GM12878 (cell line): Measurements from ENCODE around the gene MYO1H. TPM values are rescaled to one million over a fixed set of nuclear protein-coding genes. Genes with fewer than 3 reads are reported as not detected.

Source experiments
- ATAC-seq: fragments of 200-7000 bp; cut with Tn5 transposase; 3 replicates; pipeline ENCODE4 v1.9.1; 2020; ENCODE audit warnings: mild to moderate bottlenecking, moderate library complexity
- BruUV-seq: library from RNA; stranded (reverse); fragments of 400-500 nt; replicated peaks from 2 replicates; lab custom pipeline; 2021; lab: Mats Ljungman, UMichigan
- CTCF ChIA-PET: fragments of 300-600 bp; sonication (Branson Sonifier 250); formaldehyde crosslinking; extraction: SDS; loops from one replicate; lab custom pipeline; 2021; ENCODE audit warnings: inconsistent platforms; lab: Yijun Ruan, JAX
- POLR2A ChIA-PET: fragments of 350-600 bp; formaldehyde crosslinking; extraction: SDS; loops from one replicate; lab custom pipeline; 2021; ENCODE audit warnings: inconsistent platforms; lab: Charles Lee
- RAD21 ChIA-PET: fragments of 300-600 bp; sonication (Branson Sonifier 250); formaldehyde crosslinking; loops from one replicate; lab custom pipeline; 2023; ENCODE audit warnings: antibody characterized with exemption; ENCODE audit not compliant: unreplicated experiment; lab: Charles Lee
- SMC1A ChIA-PET: fragments of 300-600 bp; sonication (Branson Sonifier 250); formaldehyde crosslinking; loops from one replicate; lab custom pipeline; 2023; ENCODE audit not compliant: unreplicated experiment, uncharacterized antibody; lab: Charles Lee
- DNase-seq: peaks from one replicate; pipeline ENCODE4 v3.0.0-alpha.2; 2011; ENCODE audit warnings: low read depth, low spot score
- FAIRE-seq: peaks from 3 replicates; lab custom pipeline; 2011; peaks lifted over from hg19 to GRCh38; lab: Jason Lieb, UNC
- H2AFZ ChIP-seq: 2 replicates; pipeline ENCODE4 v1.6.0; 2011; ENCODE audit warnings: low read depth, low read length, control low read depth; ENCODE audit not compliant: control insufficient read depth
- H3K27ac ChIP-seq: 2 replicates; pipeline ENCODE4 v1.5.1; 2011; ENCODE audit warnings: control low read depth; ENCODE audit not compliant: control insufficient read depth, insufficient read depth
- H3K27me3 ChIP-seq, 2 experiments: replicated peaks in 1 of 2; 2 replicates each; pipeline versions ENCODE4 v1.6.0 to v1.6.1; 2011; ENCODE audit warnings: low read length in 1 of 2; ENCODE audit not compliant: control insufficient read depth in 2 of 2, insufficient read depth in 2 of 2
- H3K36me3 ChIP-seq, 2 experiments: 2 replicates each; pipeline ENCODE4 v1.5.1; 2011; ENCODE audit warnings: low read length in 1 of 2; ENCODE audit not compliant: control insufficient read depth in 2 of 2, insufficient read depth in 2 of 2
- H3K4me1 ChIP-seq: 2 replicates; pipeline ENCODE4 v1.6.1; 2011; ENCODE audit warnings: mild to moderate bottlenecking, low read length, moderate library complexity, mixed read lengths; ENCODE audit not compliant: control insufficient read depth, insufficient read depth
- H3K4me2 ChIP-seq: 2 replicates; pipeline ENCODE4 v1.6.0; 2011; ENCODE audit warnings: control low read depth; ENCODE audit not compliant: control insufficient read depth, insufficient read depth
- H3K4me3 ChIP-seq: fragments of 200-600 bp; sonication (generic); 2 replicates; pipeline ENCODE4 v1.5.1; 2016
- H3K79me2 ChIP-seq: 2 replicates; pipeline ENCODE4 v1.6.0; 2011; ENCODE audit warnings: low read length; ENCODE audit not compliant: control insufficient read depth, insufficient read depth
- H3K9ac ChIP-seq: 2 replicates; pipeline ENCODE4 v1.8.0; 2011; ENCODE audit warnings: low read length, control low read depth, mixed read lengths; ENCODE audit not compliant: control insufficient read depth, insufficient read depth
- H3K9me3 ChIP-seq: replicated peaks from 3 replicates; pipeline ENCODE4 v1.5.1; 2011; ENCODE audit warnings: mild to moderate bottlenecking, low read length; ENCODE audit not compliant: control insufficient read depth, insufficient read depth
- H4K20me1 ChIP-seq: 2 replicates; pipeline ENCODE4 v1.6.0; 2011; ENCODE audit not compliant: control insufficient read depth, insufficient read depth
- BCL11A ChIP-seq: IDR thresholded peaks from 2 replicates; pipeline ENCODE4 v1.6.1; 2011; ENCODE audit warnings: low read depth, low read length
- DPF2 ChIP-seq: fragments of 450-650 bp; IDR thresholded peaks from 2 replicates; pipeline ENCODE4 v1.6.1; 2017; ENCODE audit warnings: mild to moderate bottlenecking
- EP300 ChIP-seq, 2 experiments: fragments of 150-350 bp in 1 of 2; IDR thresholded peaks; 2 replicates each; pipeline ENCODE4 v1.6.1; 2011 to 2012; ENCODE audit warnings: low read depth in 2 of 2, low read length in 2 of 2, borderline replicate concordance in 1 of 2, improper control_type of control experiment in 1 of 2, inconsistent platforms in 1 of 2; ENCODE audit not compliant: control insufficient read depth in 1 of 2
- HDGF ChIP-seq: fragments of 450-650 bp; IDR thresholded peaks from 2 replicates; pipeline ENCODE4 v1.6.1; 2016; ENCODE audit warnings: antibody characterized with exemption
- IKZF2 ChIP-seq, 2 experiments: fragments of 450-650 bp; IDR thresholded peaks; 2 replicates each; pipeline ENCODE4 v1.6.1; 2017; ENCODE audit warnings: mild to moderate bottlenecking in 2 of 2, moderate library complexity in 2 of 2
- IRF4 ChIP-seq: IDR thresholded peaks from 2 replicates; pipeline ENCODE4 v1.6.1; 2011; ENCODE audit warnings: low read depth, low read length
- MTA3 ChIP-seq: IDR thresholded peaks from 2 replicates; pipeline ENCODE4 v1.6.1; 2012; ENCODE audit warnings: low read length, inconsistent platforms, borderline replicate concordance
- NFIC ChIP-seq: IDR thresholded peaks from 2 replicates; pipeline ENCODE4 v1.6.1; 2012; ENCODE audit warnings: low read depth, mild to moderate bottlenecking, inconsistent platforms, low read length, moderate library complexity
- NR2C1 ChIP-seq: fragments of 450-650 bp; IDR thresholded peaks from 2 replicates; pipeline ENCODE4 v1.6.1; 2017; ENCODE audit warnings: antibody characterized with exemption, mild to moderate bottlenecking, moderate library complexity
- POU2F2 ChIP-seq: IDR thresholded peaks from 3 replicates; pipeline ENCODE4 v1.6.1; 2011; ENCODE audit warnings: low read depth, mild to moderate bottlenecking, low read length, borderline replicate concordance
- RFX5 ChIP-seq: IDR thresholded peaks from 2 replicates; pipeline ENCODE4 v1.6.1; 2011; ENCODE audit warnings: low read depth, low read length, improper control_type of control experiment
- SIX5 ChIP-seq: IDR thresholded peaks from 2 replicates; pipeline ENCODE4 v1.6.1; 2011; ENCODE audit warnings: mild to moderate bottlenecking, low read depth, low read length, moderate library complexity; ENCODE audit not compliant: severe bottlenecking
- SMAD1 ChIP-seq: fragments of 450-650 bp; IDR thresholded peaks from 2 replicates; pipeline ENCODE4 v1.6.1; 2018; ENCODE audit warnings: mild to moderate bottlenecking, low read depth; ENCODE audit not compliant: partially characterized antibody
- SMC3 ChIP-seq: IDR thresholded peaks from 2 replicates; pipeline ENCODE4 v1.6.1; 2011; ENCODE audit warnings: low read length, improper control_type of control experiment, borderline replicate concordance
- YBX1 ChIP-seq: fragments of 450-650 bp; IDR thresholded peaks from 2 replicates; pipeline ENCODE4 v1.6.1; 2016; ENCODE audit warnings: antibody characterized with exemption
- ZNF622 ChIP-seq: fragments of 450-650 bp; IDR thresholded peaks from 2 replicates; pipeline ENCODE4 v1.6.1; 2017; ENCODE audit warnings: mild to moderate bottlenecking, inconsistent platforms
- WGBS: methylation state at CpG from one replicate; pipeline ENCODE4 v1.1.6; 2016; ENCODE audit warnings: low lambda C conversion rate; ENCODE audit not compliant: insufficient replicate concordance, insufficient coverage; ENCODE audit errors: missing lambda C conversion rate; 5-methylcytosine and 5-hydroxymethylcytosine counted together
- in situ Hi-C: fragments of 300-500 bp; cut with MboI; formaldehyde crosslinking; loops from 9 replicates; pipeline ENCODE4 v1.14.3; 2018; ENCODE audit warnings: mixed read lengths
- intact Hi-C: fragments of 100-400 bp; cut with micrococcal nuclease; formaldehyde crosslinking; loops from one replicate; pipeline ENCODE4 v1.14.2; 2022; ENCODE audit not compliant: unreplicated experiment
- polyA plus RNA-seq, 11 experiments: library from polyadenylated mRNA; depleted of rRNA in 4 of 11; unstranded in 6 of 11; stranded (reverse) in 5 of 11; fragments of >200 nt; fragmentation: Nextera tagmentation in 4 of 11; fragmentation: Illumina TruSeq in 1 of 11; extraction: Ambion mirVana in 4 of 11; extraction: Trizol in 1 of 11; gene quantifications; 1 replicate in 1 of 11; 2 replicates in 10 of 11; pipeline versions ENCODE4 v1.2.1 to v1.2.3, GENCODE V29; 2011 to 2016; ENCODE audit warnings: inconsistent platforms in 2 of 11, missing spikeins in 2 of 11, low read depth in 1 of 11
- total RNA-seq, 4 experiments: library from RNA; depleted of rRNA in 3 of 4; stranded (reverse); fragments of >200 nt in 3 of 4; fragmentation: Illumina TruSeq in 1 of 4; extraction: Trizol in 1 of 4; gene quantifications; 2 replicates each; pipeline versions ENCODE4 v1.2.1 to v1.2.3, GENCODE V29; 2013 to 2021
- TF ChIP-seq, protein P1 (sequence below): IDR thresholded peaks from 2 replicates; pipeline ENCODE4 v1.6.1; 2012; ENCODE audit warnings: improper control_type of control experiment, low read depth, low read length; ENCODE audit not compliant: insufficient replicate concordance
- TF ChIP-seq, protein P2 (sequence below): fragments of 450-650 bp; formaldehyde crosslinking; IDR thresholded peaks from 2 replicates; pipeline ENCODE4 v1.4.0; 2020; ENCODE audit warnings: mild to moderate bottlenecking, moderate library complexity

Gene MYO1H
- total and polyA plus RNA-seq, 10 of the 15 experiments (the other 5 are each of a cell fraction or from before 2014, with no cell fraction given): 0.05 TPM; not detected in 9

- Histone ChIP-seq H3K9ac (no peak overlapping the region), H4K20me1 (no peaks in the 10 kb centered on the region), H3K4me2 (no peak overlapping the region), H3K79me2 (no peaks in the 10 kb centered on the region), H3K4me3 (no peak overlapping the region), H2AFZ (no peak overlapping the region), H3K27ac (no peak overlapping the region), H3K4me1 (no peaks in the 10 kb centered on the region), H3K27me3 (no peaks in the 10 kb centered on the region), H3K36me3 (peaks cover 9 to 19% of the 10 kb centered on the region in 2 experiments; a peak in 3 of 4 replicates), H3K9me3 (no peaks in the 10 kb centered on the region)
- 86% methylated on average over 8 of the region's 8 CpGs for WGBS
- DNase-seq (no peak), FAIRE-seq (no peak), ATAC-seq (no peak)
- ChIA-PET SMC1A (interaction anchor here (0.5 kb wide), 1 partner anchor 209 kb away, joined by 3 read pairs; no protein-coding TSS in a partner anchor), POLR2A (no interaction called here), CTCF (no interaction called here), RAD21 (no interaction called here)
- in situ Hi-C loops (no loop called here), intact Hi-C loops (no loop called here)
- BruUV-seq: no TSS peak
- TF ChIP-seq IKZF2 (IDR thresholded peaks at IDR 0.05) (no peak), ZNF622 (no peak), NR2C1 (no peak), SIX5 (no peak), NFIC (no peak), HDGF (no peak), RFX5 (no peak), SMAD1 (no peak), BCL11A (no peak), SMC3 (no peak), DPF2 (no peak), POU2F2 (no peak), IRF4 (no peak), MTA3 (no peak), YBX1 (no peak), EP300 (IDR thresholded peaks at IDR 0.05; ENCODE audit: borderline replicate concordance in 1 of 2, control insufficient read depth in 1 of 2, low read depth in 2 of 2, low read length in 2 of 2) (no peak)
- TF ChIP-seq, protein P1, sequence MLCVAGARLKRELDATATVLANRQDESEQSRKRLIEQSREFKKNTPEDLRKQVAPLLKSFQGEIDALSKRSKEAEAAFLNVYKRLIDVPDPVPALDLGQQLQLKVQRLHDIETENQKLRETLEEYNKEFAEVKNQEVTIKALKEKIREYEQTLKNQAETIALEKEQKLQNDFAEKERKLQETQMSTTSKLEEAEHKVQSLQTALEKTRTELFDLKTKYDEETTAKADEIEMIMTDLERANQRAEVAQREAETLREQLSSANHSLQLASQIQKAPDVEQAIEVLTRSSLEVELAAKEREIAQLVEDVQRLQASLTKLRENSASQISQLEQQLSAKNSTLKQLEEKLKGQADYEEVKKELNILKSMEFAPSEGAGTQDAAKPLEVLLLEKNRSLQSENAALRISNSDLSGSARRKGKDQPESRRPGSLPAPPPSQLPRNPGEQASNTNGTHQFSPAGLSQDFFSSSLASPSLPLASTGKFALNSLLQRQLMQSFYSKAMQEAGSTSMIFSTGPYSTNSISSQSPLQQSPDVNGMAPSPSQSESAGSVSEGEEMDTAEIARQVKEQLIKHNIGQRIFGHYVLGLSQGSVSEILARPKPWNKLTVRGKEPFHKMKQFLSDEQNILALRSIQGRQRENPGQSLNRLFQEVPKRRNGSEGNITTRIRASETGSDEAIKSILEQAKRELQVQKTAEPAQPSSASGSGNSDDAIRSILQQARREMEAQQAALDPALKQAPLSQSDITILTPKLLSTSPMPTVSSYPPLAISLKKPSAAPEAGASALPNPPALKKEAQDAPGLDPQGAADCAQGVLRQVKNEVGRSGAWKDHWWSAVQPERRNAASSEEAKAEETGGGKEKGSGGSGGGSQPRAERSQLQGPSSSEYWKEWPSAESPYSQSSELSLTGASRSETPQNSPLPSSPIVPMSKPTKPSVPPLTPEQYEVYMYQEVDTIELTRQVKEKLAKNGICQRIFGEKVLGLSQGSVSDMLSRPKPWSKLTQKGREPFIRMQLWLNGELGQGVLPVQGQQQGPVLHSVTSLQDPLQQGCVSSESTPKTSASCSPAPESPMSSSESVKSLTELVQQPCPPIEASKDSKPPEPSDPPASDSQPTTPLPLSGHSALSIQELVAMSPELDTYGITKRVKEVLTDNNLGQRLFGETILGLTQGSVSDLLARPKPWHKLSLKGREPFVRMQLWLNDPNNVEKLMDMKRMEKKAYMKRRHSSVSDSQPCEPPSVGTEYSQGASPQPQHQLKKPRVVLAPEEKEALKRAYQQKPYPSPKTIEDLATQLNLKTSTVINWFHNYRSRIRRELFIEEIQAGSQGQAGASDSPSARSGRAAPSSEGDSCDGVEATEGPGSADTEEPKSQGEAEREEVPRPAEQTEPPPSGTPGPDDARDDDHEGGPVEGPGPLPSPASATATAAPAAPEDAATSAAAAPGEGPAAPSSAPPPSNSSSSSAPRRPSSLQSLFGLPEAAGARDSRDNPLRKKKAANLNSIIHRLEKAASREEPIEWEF: no peak
- TF ChIP-seq, protein P2, sequence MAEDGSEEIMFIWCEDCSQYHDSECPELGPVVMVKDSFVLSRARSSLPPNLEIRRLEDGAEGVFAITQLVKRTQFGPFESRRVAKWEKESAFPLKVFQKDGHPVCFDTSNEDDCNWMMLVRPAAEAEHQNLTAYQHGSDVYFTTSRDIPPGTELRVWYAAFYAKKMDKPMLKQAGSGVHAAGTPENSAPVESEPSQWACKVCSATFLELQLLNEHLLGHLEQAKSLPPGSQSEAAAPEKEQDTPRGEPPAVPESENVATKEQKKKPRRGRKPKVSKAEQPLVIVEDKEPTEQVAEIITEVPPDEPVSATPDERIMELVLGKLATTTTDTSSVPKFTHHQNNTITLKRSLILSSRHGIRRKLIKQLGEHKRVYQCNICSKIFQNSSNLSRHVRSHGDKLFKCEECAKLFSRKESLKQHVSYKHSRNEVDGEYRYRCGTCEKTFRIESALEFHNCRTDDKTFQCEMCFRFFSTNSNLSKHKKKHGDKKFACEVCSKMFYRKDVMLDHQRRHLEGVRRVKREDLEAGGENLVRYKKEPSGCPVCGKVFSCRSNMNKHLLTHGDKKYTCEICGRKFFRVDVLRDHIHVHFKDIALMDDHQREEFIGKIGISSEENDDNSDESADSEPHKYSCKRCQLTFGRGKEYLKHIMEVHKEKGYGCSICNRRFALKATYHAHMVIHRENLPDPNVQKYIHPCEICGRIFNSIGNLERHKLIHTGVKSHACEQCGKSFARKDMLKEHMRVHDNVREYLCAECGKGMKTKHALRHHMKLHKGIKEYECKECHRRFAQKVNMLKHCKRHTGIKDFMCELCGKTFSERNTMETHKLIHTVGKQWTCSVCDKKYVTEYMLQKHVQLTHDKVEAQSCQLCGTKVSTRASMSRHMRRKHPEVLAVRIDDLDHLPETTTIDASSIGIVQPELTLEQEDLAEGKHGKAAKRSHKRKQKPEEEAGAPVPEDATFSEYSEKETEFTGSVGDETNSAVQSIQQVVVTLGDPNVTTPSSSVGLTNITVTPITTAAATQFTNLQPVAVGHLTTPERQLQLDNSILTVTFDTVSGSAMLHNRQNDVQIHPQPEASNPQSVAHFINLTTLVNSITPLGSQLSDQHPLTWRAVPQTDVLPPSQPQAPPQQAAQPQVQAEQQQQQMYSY (CRISPR knock-in tag): no peak
Measured at GRCh38 chr12:109446869-109447268, 99.2 kb downstream of the MYO1H start.
